Measurements from ENCODE around the gene URI1.

DNA sequence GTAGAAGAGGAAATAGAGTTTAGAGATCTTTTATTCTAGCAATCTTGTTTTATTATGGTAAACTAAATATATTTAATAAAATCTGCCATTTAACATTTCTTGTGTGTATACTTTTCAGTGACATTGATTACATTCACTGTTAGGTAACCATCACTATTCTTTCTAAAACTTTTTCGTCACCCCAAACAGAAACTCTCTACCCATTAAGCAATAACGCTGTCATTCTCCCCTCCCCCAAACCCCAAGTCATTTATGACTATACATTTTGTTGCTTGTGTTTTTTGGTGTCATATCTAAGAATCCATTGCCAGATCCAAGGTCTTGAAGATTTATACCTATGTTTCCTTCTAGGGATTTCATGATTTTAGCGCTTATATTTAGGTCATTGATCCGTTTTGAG, 10.6 kb downstream of the URI1 start:
- TF ChIP-seq POLR2AphosphoS5 (IDR thresholded peaks at IDR 0.05): no peak
- TF ChIP-seq, protein P1, sequence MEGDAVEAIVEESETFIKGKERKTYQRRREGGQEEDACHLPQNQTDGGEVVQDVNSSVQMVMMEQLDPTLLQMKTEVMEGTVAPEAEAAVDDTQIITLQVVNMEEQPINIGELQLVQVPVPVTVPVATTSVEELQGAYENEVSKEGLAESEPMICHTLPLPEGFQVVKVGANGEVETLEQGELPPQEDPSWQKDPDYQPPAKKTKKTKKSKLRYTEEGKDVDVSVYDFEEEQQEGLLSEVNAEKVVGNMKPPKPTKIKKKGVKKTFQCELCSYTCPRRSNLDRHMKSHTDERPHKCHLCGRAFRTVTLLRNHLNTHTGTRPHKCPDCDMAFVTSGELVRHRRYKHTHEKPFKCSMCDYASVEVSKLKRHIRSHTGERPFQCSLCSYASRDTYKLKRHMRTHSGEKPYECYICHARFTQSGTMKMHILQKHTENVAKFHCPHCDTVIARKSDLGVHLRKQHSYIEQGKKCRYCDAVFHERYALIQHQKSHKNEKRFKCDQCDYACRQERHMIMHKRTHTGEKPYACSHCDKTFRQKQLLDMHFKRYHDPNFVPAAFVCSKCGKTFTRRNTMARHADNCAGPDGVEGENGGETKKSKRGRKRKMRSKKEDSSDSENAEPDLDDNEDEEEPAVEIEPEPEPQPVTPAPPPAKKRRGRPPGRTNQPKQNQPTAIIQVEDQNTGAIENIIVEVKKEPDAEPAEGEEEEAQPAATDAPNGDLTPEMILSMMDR (IDR thresholded peaks at IDR 0.05): no peak
